ENCODE measurements around the gene STARD10. TPM values are rescaled to one million over a fixed set of nuclear protein-coding genes. Genes with fewer than 3 reads are reported as not detected.
A peak's percentile ranks its signal among the peaks of the same experiment; 100 is the strongest.
"Not testable (repeated sequence)": the region's sequence is repeated elsewhere in the genome, so short reads cannot be mapped to it uniquely, and the experiment has no call there.

The STARD10 gene
- total RNA-seq, 1 donor from 2014 or later: 126 TPM

- Histone ChIP-seq H3K9me3 (no peaks in the 10 kb centered on the region), H3K27me3 (ENCODE audit: low read depth) (no peaks in the 10 kb centered on the region), H3K27ac (no peak overlapping the region), H3K4me3 (no peak overlapping the region), H3K36me3 (no peaks in the 10 kb centered on the region), H3K4me1 (peaks cover 4% of the 10 kb centered on the region)
- no peak for DNase-seq
- no peak for ATAC-seq
- no peak for TF ChIP-seq CTCF (IDR thresholded peaks at IDR 0.05)
- intact Hi-C loops (cut with DNase I): loop anchor here (10.0 kb wide), 1 partner anchor 65 kb away; no protein-coding TSS in a partner anchor
Observed at GRCh38 chr11:72799441-72799840, 5.6 kb upstream of the STARD10 start.

DNA sequence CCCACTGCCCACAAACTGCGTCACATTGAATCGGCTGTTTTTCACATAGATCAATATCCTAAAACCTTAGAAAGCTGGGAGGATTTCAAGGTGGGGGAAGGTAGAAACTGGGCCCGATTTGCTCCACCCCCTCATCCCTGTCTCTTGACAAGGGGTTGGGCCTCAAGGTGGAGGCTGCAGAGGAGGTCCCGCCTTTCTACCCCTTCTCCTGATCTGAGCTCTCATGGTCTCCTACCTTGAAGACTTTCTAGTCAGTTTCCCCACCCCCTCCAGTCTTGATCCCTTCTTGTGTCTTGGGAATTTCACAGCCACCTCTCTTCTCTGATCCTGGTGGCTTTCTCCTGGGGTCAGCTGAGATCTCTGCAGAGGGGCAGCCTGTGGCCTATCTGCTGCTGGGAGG lies 4.5 kb upstream of the STARD10 start:
- H3K36me3 ChIP-seq: no peaks in the 10 kb centered on the region
- TF ChIP-seq CTCF (IDR thresholded peaks at IDR 0.05): no peak
- peaks cover 11% of the 10 kb centered on the region for H3K4me1 ChIP-seq
- ATAC-seq (no peak), DNase-seq (no peak)
- intact Hi-C loops (cut with DNase I): loop anchor here (10.0 kb wide), 1 partner anchor 64 kb away; no protein-coding TSS in a partner anchor
- H3K27me3 ChIP-seq (ENCODE audit: low read depth): no peaks in the 10 kb centered on the region
- H3K4me3 ChIP-seq: no peak overlapping the region
- no peaks in the 10 kb centered on the region for H3K9me3 ChIP-seq
- no peak overlapping the region for H3K27ac ChIP-seq

DNA sequence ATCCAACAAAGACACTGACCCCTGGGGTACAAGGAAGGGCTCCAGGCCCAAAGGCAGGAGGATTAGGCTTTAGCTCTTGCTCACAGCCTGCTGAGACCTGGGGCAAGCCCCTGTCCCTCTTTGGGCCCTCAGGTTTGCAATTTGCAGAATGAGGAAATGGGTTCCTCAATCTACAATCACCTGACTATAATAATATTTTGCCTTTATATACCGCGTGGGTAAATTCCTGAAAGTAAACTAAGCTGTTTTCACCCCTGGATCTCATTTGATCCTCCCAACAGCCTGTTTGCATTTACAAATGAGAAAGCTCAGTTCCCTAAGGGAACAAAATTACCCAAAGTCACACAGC lies 797 bp downstream of the STARD10 start:
- H3K4me3 ChIP-seq: peak overlapping the region; percentile 70
- peak overlapping the region; percentile 79 for H3K27ac ChIP-seq
- DNase-seq: no peak

GRCh38 chr11:72792437-72793021 lies 1.3 kb downstream of the STARD10 start:
- Histone ChIP-seq H3K4me1 (peaks cover 53% of the 10 kb centered on the region), H3K27me3 (ENCODE audit: low read depth) (no peaks in the 10 kb centered on the region), H3K9me3 (no peaks in the 10 kb centered on the region), H3K4me3 (no peak overlapping the region), H3K36me3 (no peaks in the 10 kb centered on the region), H3K27ac (peak overlapping the region; percentile 79)
- DNase-seq (no peak), ATAC-seq (no peak)
- TF ChIP-seq CTCF (IDR thresholded peaks at IDR 0.05): no peak
- intact Hi-C loops (cut with DNase I): loop anchor here (10.0 kb wide), 1 partner anchor 58 kb away; no protein-coding TSS in a partner anchor

More for the DNA sequence above, 797 bp downstream of the STARD10 start:
- no peak for TF ChIP-seq CTCF (IDR thresholded peaks at IDR 0.05)
- Histone ChIP-seq H3K9me3 (no peaks in the 10 kb centered on the region), H3K4me1 (peaks cover 48% of the 10 kb centered on the region), H3K36me3 (no peaks in the 10 kb centered on the region), H3K27me3 (ENCODE audit: low read depth) (no peaks in the 10 kb centered on the region)
- no peak for ATAC-seq
- intact Hi-C loops (cut with DNase I): loop anchor here (10.0 kb wide), 1 partner anchor 58 kb away; no protein-coding TSS in a partner anchor

GRCh38 chr11:72791228-72791627 lies 2.6 kb downstream of the STARD10 start:
- ATAC-seq; H3K27me3 ChIP-seq (ENCODE audit: low read depth); H3K27ac ChIP-seq; DNase-seq; H3K4me3 ChIP-seq; H3K9me3 ChIP-seq; H3K36me3 ChIP-seq: not testable (repeated sequence)
- intact Hi-C loops (cut with DNase I): loop anchor here (10.0 kb wide), 1 partner anchor 56 kb away; no protein-coding TSS in a partner anchor
- peaks cover 66% of the 10 kb centered on the region for H3K4me1 ChIP-seq

DNA sequence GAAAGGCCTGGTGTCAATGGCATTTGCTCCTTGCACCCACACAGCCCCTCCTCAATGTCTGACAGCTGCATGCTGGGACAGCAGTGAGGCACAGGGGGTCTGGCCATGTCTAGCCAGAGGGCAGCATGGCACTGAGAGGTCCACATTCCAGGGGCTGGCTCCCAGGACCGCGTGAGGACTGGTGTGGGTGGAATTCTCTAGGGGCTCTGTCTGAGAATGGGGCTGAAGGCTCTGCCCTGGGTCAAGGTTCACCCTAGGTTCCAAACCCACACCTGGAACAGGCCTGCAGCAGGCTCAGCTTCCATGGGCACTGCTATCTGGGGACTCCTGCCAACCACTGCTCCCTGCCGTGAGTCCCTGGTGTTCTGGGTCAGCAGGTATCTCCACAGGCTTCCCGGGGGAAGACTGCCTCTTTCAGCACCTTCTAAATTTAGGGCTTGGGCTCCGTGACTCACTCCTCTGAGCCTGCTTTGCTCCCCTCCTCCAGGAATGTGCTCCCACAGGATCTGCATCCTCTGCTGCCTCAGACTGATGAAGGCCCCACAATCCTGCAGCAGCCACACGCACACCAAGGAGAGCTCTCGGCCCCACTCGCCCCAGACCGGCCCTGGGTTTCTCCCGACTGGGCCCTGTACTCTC lies 4.2 kb downstream of the STARD10 start:
- DNase-seq: no peak
- intact Hi-C loops (cut with DNase I): loop anchor here (10.0 kb wide), 1 partner anchor 55 kb away; no protein-coding TSS in a partner anchor

More for the DNA sequence above, 4.2 kb downstream of the STARD10 start:
- Histone ChIP-seq H3K4me3 (no peak overlapping the region), H3K36me3 (no peaks in the 10 kb centered on the region), H3K4me1 (peaks cover 63% of the 10 kb centered on the region), H3K27ac (peak overlapping the region; percentile 18), H3K27me3 (ENCODE audit: low read depth) (no peaks in the 10 kb centered on the region), H3K9me3 (no peaks in the 10 kb centered on the region)
- no peak for ATAC-seq
- TF ChIP-seq CTCF (IDR thresholded peaks at IDR 0.05): no peak

Measured in lower lobe of right lung (tissue), 2 donors.